Measurements from ENCODE around the gene ALKBH7.

The ALKBH7 gene

DNA sequence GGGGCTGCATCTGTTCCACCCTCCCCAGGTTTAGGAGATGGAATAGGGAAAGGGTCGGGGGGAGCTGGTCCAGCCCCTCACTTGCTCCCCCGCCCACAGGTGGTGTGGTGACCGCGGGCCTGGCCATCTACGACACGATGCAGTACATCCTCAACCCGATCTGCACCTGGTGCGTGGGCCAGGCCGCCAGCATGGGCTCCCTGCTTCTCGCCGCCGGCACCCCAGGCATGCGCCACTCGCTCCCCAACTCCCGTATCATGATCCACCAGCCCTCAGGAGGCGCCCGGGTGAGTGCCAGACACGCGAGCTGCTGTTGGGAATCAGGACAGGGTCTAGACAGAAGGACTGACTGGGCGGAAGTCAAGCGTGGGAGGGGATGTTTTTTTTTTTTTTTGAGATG lies 8.2 kb upstream of the ALKBH7 start:
- DNase-seq (ENCODE audit: low read depth in 3 of 3): no peak

GRCh38 chr19:6373096-6373812 lies 660 bp downstream of the ALKBH7 start:
- peak; percentile 97 to 99 (median 98) for DNase-seq (ENCODE audit: low read depth in 3 of 3)

GRCh38 chr19:6373813-6374108 lies 1.2 kb downstream of the ALKBH7 start:
- no peak for DNase-seq (ENCODE audit: low read depth in 3 of 3)

- no peak for DNase-seq (ENCODE audit: low read depth in 3 of 3)
Observed at GRCh38 chr19:6374161-6374709, 1.6 kb downstream of the ALKBH7 start.

GRCh38 chr19:6374711-6375410 lies 2.3 kb downstream of the ALKBH7 start:
- no peak for DNase-seq (ENCODE audit: low read depth in 3 of 3)

GRCh38 chr19:6375411-6376010 lies 2.9 kb downstream of the ALKBH7 start, which contains the start of gene PSPN:
PSPN (minus strand) TSS chr19:6375933; CDS start chr19:6375849, 84 bp downstream.
- no peak for DNase-seq (ENCODE audit: low read depth in 3 of 3)

- no peak for DNase-seq (ENCODE audit: low read depth in 3 of 3)
Observed at GRCh38 chr19:6376512-6377190, 4.1 kb downstream of the ALKBH7 start.

DNA sequence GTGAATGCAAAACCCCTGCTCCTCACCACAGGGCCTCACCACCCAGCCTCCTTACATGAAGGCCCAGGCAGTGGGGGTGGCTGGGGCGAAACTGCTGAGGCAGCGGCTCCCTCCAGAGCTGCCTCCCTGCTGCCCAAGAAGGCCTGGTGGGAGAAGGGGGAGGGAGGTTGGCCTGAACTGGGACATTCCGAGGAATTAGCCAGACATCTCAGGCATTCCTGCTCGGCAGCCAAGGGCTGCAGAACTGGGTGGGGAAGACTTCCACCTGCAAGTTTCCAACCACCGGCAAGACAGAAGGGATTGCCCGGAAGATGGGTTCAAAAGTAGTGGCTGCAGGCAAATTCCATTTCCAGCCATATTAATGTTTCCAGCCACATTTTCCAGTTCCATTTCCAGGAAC lies 5.4 kb downstream of the ALKBH7 start:
- no peak for DNase-seq (ENCODE audit: low read depth in 3 of 3)

- no peak for DNase-seq (ENCODE audit: low read depth in 3 of 3)
Observed at GRCh38 chr19:6378486-6378885, 5.9 kb downstream of the ALKBH7 start.

GRCh38 chr19:6379744-6380143 lies 7.2 kb downstream of the ALKBH7 start:
- no peak for DNase-seq (ENCODE audit: low read depth in 3 of 3)

GRCh38 chr19:6381030-6381750 lies 8.6 kb downstream of the ALKBH7 start:
- DNase-seq (ENCODE audit: low read depth in 3 of 3): no peak

GRCh38 chr19:6383188-6383587 lies 10.6 kb downstream of the ALKBH7 start:
- no peak for DNase-seq (ENCODE audit: low read depth in 3 of 3)

DNA sequence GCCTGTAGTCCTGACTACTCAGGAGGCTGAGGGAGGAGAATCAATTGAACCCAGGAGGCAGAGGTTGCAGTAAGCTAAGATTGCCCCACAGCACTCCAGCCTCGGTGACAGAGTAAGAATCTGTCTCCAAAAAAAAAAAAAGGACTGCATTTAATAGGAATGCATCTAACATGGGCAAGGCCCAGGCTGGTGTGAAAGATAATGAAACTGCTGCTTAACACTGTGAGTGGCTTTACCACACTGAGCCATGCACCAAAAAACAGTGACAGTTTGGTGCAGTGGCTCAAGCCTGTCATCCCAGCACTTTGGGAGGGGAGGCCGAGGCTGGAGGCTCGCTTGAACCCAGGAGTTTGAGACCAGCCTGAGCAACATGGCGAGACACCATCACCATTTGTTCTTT lies 11.8 kb downstream of the ALKBH7 start:
- DNase-seq (ENCODE audit: low read depth in 3 of 3): no peak

DNA sequence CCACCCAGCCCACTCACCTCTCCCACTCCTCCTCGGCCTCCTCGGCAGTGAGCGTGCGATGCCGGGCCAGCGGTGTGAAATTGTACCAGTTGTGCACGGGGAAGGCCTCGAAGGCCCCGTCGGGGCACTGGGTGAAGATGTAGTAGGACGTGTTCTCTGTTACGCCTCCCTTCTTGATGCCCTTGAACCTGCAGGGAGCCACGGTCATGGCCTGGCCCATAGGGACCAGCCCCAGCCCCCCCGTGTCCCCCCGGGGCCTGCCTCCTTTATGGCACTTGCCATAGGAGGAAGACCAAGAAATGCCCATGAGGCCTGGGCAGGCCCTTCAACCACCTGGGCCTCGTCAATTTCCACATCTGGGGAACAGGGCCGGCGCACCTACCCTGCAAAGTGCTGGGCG lies 14.8 kb downstream of the ALKBH7 start:
- DNase-seq (ENCODE audit: low read depth in 3 of 3): no peak

DNA sequence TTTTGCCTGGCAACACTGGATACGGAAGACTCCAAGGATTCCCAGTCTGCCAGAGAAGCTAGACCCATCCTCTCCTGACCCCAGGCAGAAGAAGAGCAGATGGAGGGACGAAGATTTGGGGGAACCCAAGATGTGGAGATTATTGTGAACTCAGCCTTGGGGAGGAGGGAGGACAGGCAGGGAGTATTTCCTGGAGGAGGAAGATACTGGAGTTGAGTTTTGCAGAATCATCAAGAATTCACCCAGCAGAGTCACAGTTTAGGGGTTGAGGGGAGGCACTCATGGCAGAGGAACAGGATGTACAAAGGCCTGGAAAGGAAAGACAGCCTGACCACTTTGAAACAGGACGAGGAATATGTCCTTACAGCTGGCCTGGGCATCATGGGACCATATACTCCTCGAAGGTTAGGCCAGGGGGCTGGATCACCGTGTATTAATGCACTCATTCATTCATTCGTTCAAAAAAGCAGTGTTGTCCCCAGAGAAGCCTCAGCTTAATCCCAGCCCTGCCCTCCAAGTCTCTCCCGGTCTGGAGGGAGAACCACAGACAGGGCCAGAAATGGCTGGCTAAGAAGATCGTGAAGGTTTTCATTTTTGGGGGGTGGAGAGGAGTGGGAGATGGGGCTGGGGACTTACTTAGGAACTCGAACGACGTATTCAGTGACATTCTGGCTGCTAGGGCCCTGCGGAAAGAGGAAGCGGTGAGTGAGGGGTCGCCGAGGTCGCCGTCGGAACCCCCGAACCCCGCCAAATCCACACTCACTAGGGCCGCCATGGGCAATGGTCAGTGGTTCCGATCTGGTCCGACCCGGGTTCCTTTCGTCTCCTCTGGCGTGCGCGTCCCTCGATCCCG lies 19.9 kb downstream of the ALKBH7 start:
- no peak for DNase-seq (ENCODE audit: low read depth in 3 of 3)

DNA sequence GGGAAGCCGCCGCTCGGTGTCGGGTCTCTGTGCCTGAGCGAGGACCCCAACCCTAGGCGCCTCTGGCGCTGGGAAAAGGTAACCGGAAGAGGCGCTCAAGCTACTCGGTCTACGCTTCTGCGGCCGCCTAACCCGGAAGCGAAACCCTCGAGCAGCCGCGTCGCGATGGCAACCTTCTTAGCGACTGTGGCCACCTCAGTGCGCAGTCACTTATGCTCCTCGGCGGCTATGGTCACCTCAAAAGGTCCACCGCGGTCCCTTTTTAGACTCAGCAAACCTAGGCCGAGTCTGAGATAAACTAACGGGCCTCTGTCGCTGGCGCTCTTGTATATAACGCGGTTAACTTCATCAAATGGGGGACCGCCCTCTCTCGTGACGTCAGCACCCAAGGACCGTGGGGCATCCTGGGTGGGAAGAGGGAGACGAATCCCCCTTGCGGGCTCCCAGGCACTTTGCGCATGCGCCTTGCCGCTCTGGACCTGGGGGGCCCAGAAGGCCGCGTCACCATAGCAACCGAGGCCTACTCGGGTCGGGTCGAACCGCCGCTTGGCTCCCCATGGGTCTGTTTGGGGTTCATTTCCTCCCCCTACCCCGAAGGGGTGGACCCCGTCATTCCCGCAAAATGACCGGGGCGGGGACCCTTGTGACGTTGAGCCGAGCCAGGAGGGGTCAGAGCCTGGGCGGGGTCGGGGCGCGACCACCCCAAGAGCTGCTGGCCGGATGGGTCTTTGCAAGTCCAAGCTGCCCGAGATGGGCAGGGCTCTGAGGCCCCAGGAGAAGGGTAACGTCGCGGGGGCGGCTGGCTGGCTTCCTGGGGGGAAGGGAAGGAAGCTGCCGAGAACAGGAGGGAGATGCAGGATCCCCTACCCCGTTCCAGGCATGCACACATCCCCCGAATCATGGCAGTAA lies 20.7 kb downstream of the ALKBH7 start, which contains the start of gene GTF2F1:
TSS of gene GTF2F1 (minus strand) at position 91 of the 909 bp plus-strand sequence. CDS start 169 bp downstream, outside the sequence.
- DNase-seq (ENCODE audit: low read depth in 3 of 3): peak; percentile 85 to 92 (median 85)

DNA sequence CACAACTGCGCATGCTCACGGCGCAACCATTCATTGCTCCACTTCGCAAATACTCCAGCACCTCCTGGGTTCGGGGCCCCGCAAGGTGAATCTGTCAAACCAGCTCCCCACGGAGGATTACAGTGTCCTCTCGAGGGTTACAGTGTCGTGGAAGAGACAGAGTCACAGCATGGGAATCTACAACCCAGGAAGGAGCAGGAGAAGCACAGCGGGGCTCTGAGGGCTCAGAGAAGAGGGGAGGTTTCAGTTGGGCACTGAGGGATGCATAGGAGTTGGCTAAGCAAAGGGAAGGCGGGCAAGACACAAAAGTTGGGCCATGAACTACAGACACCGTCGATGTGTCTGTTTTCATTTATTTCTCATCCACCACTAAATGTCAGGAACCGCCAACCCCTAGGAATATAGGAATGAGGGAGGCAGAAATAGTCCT lies 21.4 kb downstream of the ALKBH7 start:
- peak in 2 of 3 experiments; percentile 50 to 52 for DNase-seq (ENCODE audit: low read depth in 3 of 3)

DNA sequence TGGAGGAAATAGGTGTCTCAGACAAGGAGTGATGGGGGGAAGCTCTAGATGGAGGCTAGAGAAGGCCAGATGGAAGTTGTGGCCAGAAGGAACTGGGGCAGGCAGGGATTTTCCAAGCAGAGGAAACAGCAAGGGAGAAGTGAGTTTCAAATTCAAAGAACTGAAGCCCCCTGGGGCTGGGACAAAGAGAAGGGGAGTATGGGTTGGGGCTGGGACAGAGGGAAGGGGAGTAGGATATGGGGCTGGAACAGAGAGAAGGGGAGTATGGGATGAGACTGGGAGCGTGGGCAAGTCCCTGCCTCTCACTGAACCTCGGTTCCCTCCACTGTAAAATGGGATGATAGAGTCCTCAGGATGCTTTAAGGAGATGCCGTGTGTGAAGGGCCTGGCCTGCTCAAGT lies 22.2 kb downstream of the ALKBH7 start:
- DNase-seq (ENCODE audit: low read depth in 3 of 3): no peak

DNA sequence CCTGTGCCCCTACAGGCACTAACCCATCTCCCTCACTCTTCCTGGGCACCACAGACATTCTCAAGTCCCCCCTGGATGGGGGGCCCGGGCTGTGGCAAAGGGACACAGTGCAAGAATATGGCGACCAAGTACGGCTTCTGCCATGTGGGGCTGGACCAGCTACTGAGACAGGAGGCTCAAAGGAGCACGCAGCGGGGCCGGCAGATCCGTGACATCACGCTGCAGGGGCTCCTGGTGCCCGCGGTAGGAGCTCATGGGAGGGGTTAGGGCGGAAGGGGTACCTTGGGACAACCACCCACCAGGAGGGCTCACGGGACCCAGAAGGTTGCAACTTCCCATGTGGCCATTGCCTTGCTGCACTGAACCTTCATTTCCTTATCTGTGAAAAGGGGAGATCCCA lies 23.7 kb downstream of the ALKBH7 start:
- DNase-seq (ENCODE audit: low read depth in 3 of 3): no peak
